HepG2 (cell line): ENCODE results near the gene SMURF1. TPM values are rescaled to one million over a fixed set of nuclear protein-coding genes. Genes with fewer than 3 reads are reported as not detected.

Experiments
- ATAC-seq: fragments of 200-7000 bp; cut with Tn5 transposase; 3 replicates; pipeline ENCODE4 v1.9.1; 2020; ENCODE audit warnings: mild to moderate bottlenecking, moderate library complexity
- BruUV-seq: library from RNA; stranded (reverse); fragments of 400-500 nt; replicated peaks from 2 replicates; lab custom pipeline; 2021; lab: Mats Ljungman, UMichigan
- CTCF ChIA-PET: fragments of 300-600 bp; formaldehyde crosslinking; extraction: SDS; loops from one replicate; lab custom pipeline; 2021; ENCODE audit warnings: low total read pairs, inconsistent platforms, low intra/inter-chr PET ratio; lab: Yijun Ruan, JAX
- POLR2A ChIA-PET: fragments of 350-600 bp; sonication (Branson Sonifier 250); formaldehyde crosslinking; loops from one replicate; lab custom pipeline; 2020; ENCODE audit warnings: antibody characterized with exemption, inconsistent platforms; lab: Yijun Ruan, JAX
- DNase-seq: peaks from one replicate; pipeline ENCODE4 v3.0.0-alpha.2; 2015; ENCODE audit warnings: low spot score
- FAIRE-seq: peaks from 3 replicates; lab custom pipeline; 2011; peaks lifted over from hg19 to GRCh38; lab: Jason Lieb, UNC
- H2AFZ ChIP-seq: one replicate; pipeline ENCODE4 v1.6.1; 2011; ENCODE audit warnings: low read length, inconsistent platforms
- H3K27ac ChIP-seq: fragments of 300-600 bp; 3 replicates; pipeline ENCODE4 v1.8.0; 2011; ENCODE audit warnings: mixed run types, mild to moderate bottlenecking, mixed read lengths, low read length, inconsistent platforms; ENCODE audit not compliant: insufficient read depth; ENCODE audit errors: extremely low read length
- H3K27me3 ChIP-seq, 2 experiments: fragments of 200-600 bp in 1 of 2; 2 replicates in 1 of 2; 3 replicates in 1 of 2; pipeline versions ENCODE4 v1.6.0 to v1.8.0; 2011; ENCODE audit warnings: low read length in 2 of 2, mild to moderate bottlenecking in 2 of 2, moderate library complexity in 2 of 2, inconsistent platforms in 1 of 2; ENCODE audit not compliant: insufficient read depth in 2 of 2, control insufficient read depth in 1 of 2
- H3K36me3 ChIP-seq, 2 experiments: fragments of 200-600 bp in 1 of 2; replicated peaks in 1 of 2; 2 replicates in 1 of 2; 3 replicates in 1 of 2; pipeline versions ENCODE4 v1.5.1 to v1.8.0; 2011; ENCODE audit warnings: low read length in 2 of 2, inconsistent platforms in 1 of 2; ENCODE audit not compliant: insufficient read depth in 2 of 2, control insufficient read depth in 1 of 2
- H3K4me1 ChIP-seq: 2 replicates; pipeline ENCODE4 v1.5.1; 2012; ENCODE audit warnings: low read length, inconsistent platforms; ENCODE audit not compliant: insufficient read depth
- H3K4me2 ChIP-seq: 2 replicates; pipeline ENCODE4 v1.6.0; 2011; ENCODE audit warnings: low read depth, low read length, inconsistent platforms
- H3K4me3 ChIP-seq, 3 experiments: fragments of 200-600 bp in 1 of 3; sonication (generic), shearing (Covaris generic) in 1 of 3; replicated peaks in 1 of 3; 2 replicates each; pipeline ENCODE4 v1.5.1; 2011 to 2016; ENCODE audit warnings: low read length in 3 of 3, inconsistent platforms in 2 of 3, low read depth in 2 of 3, mild to moderate bottlenecking in 2 of 3, control low read depth in 1 of 3, mixed read lengths in 1 of 3; ENCODE audit not compliant: insufficient read depth in 1 of 3
- H3K79me2 ChIP-seq: one replicate; pipeline ENCODE4 v1.6.1; 2011; ENCODE audit warnings: low read length, inconsistent platforms; ENCODE audit not compliant: insufficient read depth
- H3K9ac ChIP-seq: 2 replicates; pipeline ENCODE4 v1.6.0; 2011; ENCODE audit warnings: mild to moderate bottlenecking, low read depth, low read length, inconsistent platforms; ENCODE audit not compliant: insufficient read depth
- H3K9me3 ChIP-seq: 2 replicates; pipeline ENCODE4 v1.5.1; 2012; ENCODE audit warnings: mild to moderate bottlenecking, low read length
- H4K20me1 ChIP-seq: 2 replicates; pipeline ENCODE4 v1.6.0; 2011; ENCODE audit warnings: inconsistent platforms, mild to moderate bottlenecking, low read length, moderate library complexity; ENCODE audit not compliant: insufficient read depth
- GPN1 ChIP-seq: sonication (generic); formaldehyde crosslinking; IDR thresholded peaks from 2 replicates; pipeline ENCODE4 v1.5.1; 2020; ENCODE audit warnings: missing genetic modification reagents, borderline replicate concordance
- ISX ChIP-seq: sonication (generic); formaldehyde crosslinking; conservative IDR thresholded peaks from 2 replicates; pipeline ENCODE4 v1.5.0; 2020; ENCODE audit warnings: missing genetic modification reagents
- KDM3A ChIP-seq: IDR thresholded peaks from 2 replicates; pipeline ENCODE4 v1.6.1; 2018; ENCODE audit warnings: low read depth, missing compliant biosample characterization
- MYNN ChIP-seq: sonication (generic); formaldehyde crosslinking; IDR thresholded peaks from 2 replicates; pipeline ENCODE4 v1.4.0; 2020; ENCODE audit warnings: mild to moderate bottlenecking, low read depth, missing genetic modification reagents
- RXRA ChIP-seq: sonication (generic); formaldehyde crosslinking; IDR thresholded peaks from 2 replicates; pipeline ENCODE4 v1.5.1; 2020; ENCODE audit warnings: missing genetic modification reagents
- SAP130 ChIP-seq: IDR thresholded peaks from 2 replicates; pipeline ENCODE4 v1.6.1; 2016; ENCODE audit warnings: low read depth
- SP4 ChIP-seq: sonication (generic); formaldehyde crosslinking; IDR thresholded peaks from 2 replicates; pipeline ENCODE4 v1.8.1; 2023; ENCODE audit warnings: mild to moderate bottlenecking, missing genetic modification reagents
- SPEN ChIP-seq: sonication (generic); formaldehyde crosslinking; IDR thresholded peaks from 2 replicates; pipeline ENCODE4 v1.5.1; 2020; ENCODE audit warnings: low read depth, mild to moderate bottlenecking, missing genetic modification reagents
- ZNF598 ChIP-seq: sonication (generic); formaldehyde crosslinking; IDR thresholded peaks from 2 replicates; pipeline ENCODE4 v1.5.1; 2020; ENCODE audit warnings: mild to moderate bottlenecking, missing genetic modification reagents, borderline replicate concordance
- ZNF768 ChIP-seq: sonication (generic); formaldehyde crosslinking; IDR thresholded peaks from 2 replicates; pipeline ENCODE4 v1.4.0; 2020; ENCODE audit warnings: missing genetic modification reagents
- ZSCAN12 ChIP-seq: sonication (generic); formaldehyde crosslinking; IDR thresholded peaks from 2 replicates; pipeline ENCODE4 v1.9.0; 2021; ENCODE audit warnings: mild to moderate bottlenecking, missing genetic modification reagents
- WGBS: methylation state at CpG from one replicate; pipeline ENCODE4 v1.1.6; 2017; ENCODE audit warnings: low lambda C conversion rate; 5-methylcytosine and 5-hydroxymethylcytosine counted together
- in situ Hi-C: cut with HindIII; loops from 2 replicates; pipeline ENCODE4 v1.10.0; 2017; ENCODE audit warnings: low pct_unique_long_range_greater_than_20kb; ENCODE audit not compliant: extremely low pct_ligation_motif_present
- intact Hi-C: fragments of 100-400 bp; cut with micrococcal nuclease; formaldehyde crosslinking; loops from one replicate; pipeline ENCODE4 v1.10.0; 2022; ENCODE audit not compliant: unreplicated experiment
- polyA plus RNA-seq, 8 experiments: library from polyadenylated mRNA; depleted of rRNA in 3 of 8; stranded (reverse) in 7 of 8; unstranded in 1 of 8; fragments of >200 nt; fragmentation: Illumina TruSeq in 4 of 8; extraction: Trizol in 4 of 8; gene quantifications; 2 replicates each; pipeline versions ENCODE4 v1.2.1 to v1.2.3, GENCODE V29; 2011 to 2016; ENCODE audit warnings: low read depth in 4 of 8, missing spikeins in 1 of 8, mixed read lengths in 1 of 8; ENCODE audit not compliant: insufficient read depth in 1 of 8
- total RNA-seq, 5 experiments: library from RNA; depleted of rRNA; stranded (reverse); fragments of >200 nt; fragmentation: Illumina TruSeq; extraction: Trizol; gene quantifications; 2 replicates each; pipeline ENCODE4 v1.2.3, GENCODE V29; 2016; ENCODE audit warnings: low read depth in 1 of 5
- TF ChIP-seq, protein P1 (sequence below), 2 experiments: sonication (generic) in 1 of 2; formaldehyde crosslinking in 1 of 2; IDR thresholded peaks; 2 replicates each; pipeline versions ENCODE4 v1.4.0 to v1.6.1; 2016 to 2020; ENCODE audit warnings: borderline replicate concordance in 1 of 2, low read depth in 1 of 2, mild to moderate bottlenecking in 1 of 2, missing genetic modification reagents in 1 of 2
- TF ChIP-seq, protein P2 (sequence below): sonication (generic); formaldehyde crosslinking; IDR thresholded peaks from 2 replicates; pipeline ENCODE4 v1.4.0; 2020; ENCODE audit warnings: missing genetic modification reagents, mild to moderate bottlenecking, borderline replicate concordance
- TF ChIP-seq, protein P3 (sequence below): sonication (generic); formaldehyde crosslinking; IDR thresholded peaks from 2 replicates; pipeline ENCODE4 v1.8.0; 2022; ENCODE audit warnings: missing genetic modification reagents, mild to moderate bottlenecking, inconsistent platforms, borderline replicate concordance

The SMURF1 gene
- total and polyA plus RNA-seq, 2 of the 13 experiments (the other 11 are each of a cell fraction or from before 2014, with no cell fraction given), result 8.3 to 11.1 TPM

GRCh38 chr7:99146979-99147378 lies 3.1 kb upstream of the SMURF1 start (continued):
- TF ChIP-seq GPN1 (CRISPR knock-in tag) (no peak), ISX (CRISPR knock-in tag) (no peak)

GRCh38 chr7:99143521-99143852 lies 421 bp downstream of the SMURF1 start:
- FAIRE-seq, result no peak
- H3K79me2 ChIP-seq, result peaks cover 30% of the 10 kb centered on the region
- in situ Hi-C loops (loop anchor here (5.0 kb wide), 2 partner anchors 46 to 101 kb away; no protein-coding TSS in a partner anchor), intact Hi-C loops (loop anchor here (5.0 kb wide), 4 partner anchors 46 to 169 kb away; no protein-coding TSS in a partner anchor)
- peaks cover 3% of the 10 kb centered on the region; the same call in 1 of the 2 replicates for H4K20me1 ChIP-seq
- H3K36me3 ChIP-seq, result no peaks in the 10 kb centered on the region
- H3K4me3 ChIP-seq, result peak overlapping the region; percentile 63 to 97 (median 89); a peak in 5 of 6 replicates
- H3K4me1 ChIP-seq, result peaks cover 43% of the 10 kb centered on the region
- ATAC-seq, result peak; percentile 44
- peak overlapping the region; percentile 86 for H3K27ac ChIP-seq
- 4% methylated on average over 6 of the region's 46 CpGs for WGBS
- no TSS peak for BruUV-seq
- H3K27me3 ChIP-seq, result no peaks in the 10 kb centered on the region; a peak in 1 of 5 replicates
- H2AFZ ChIP-seq, result no peak overlapping the region
- no peaks in the 10 kb centered on the region for H3K9me3 ChIP-seq
- ChIA-PET CTCF (no interaction called here), POLR2A (interaction anchor here (0.8 to 2.2 kb wide), 8 partner anchors 19 to 74 kb away, joined by 3 to 18 read pairs (median 6); no protein-coding TSS in a partner anchor)
- peak overlapping the region; percentile 45 for H3K4me2 ChIP-seq
- H3K9ac ChIP-seq, result peak overlapping the region; percentile 86
- no peak for DNase-seq
- TF ChIP-seq, protein P1, sequence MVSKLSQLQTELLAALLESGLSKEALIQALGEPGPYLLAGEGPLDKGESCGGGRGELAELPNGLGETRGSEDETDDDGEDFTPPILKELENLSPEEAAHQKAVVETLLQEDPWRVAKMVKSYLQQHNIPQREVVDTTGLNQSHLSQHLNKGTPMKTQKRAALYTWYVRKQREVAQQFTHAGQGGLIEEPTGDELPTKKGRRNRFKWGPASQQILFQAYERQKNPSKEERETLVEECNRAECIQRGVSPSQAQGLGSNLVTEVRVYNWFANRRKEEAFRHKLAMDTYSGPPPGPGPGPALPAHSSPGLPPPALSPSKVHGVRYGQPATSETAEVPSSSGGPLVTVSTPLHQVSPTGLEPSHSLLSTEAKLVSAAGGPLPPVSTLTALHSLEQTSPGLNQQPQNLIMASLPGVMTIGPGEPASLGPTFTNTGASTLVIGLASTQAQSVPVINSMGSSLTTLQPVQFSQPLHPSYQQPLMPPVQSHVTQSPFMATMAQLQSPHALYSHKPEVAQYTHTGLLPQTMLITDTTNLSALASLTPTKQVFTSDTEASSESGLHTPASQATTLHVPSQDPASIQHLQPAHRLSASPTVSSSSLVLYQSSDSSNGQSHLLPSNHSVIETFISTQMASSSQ (IDR thresholded peaks at IDR 0.05; ENCODE audit: low read depth), result no peak
- TF ChIP-seq, protein P1 (CRISPR knock-in tag; IDR thresholded peaks at IDR 0.05; ENCODE audit: borderline replicate concordance), result 0 out of 2 replicates have a peak, but pooled peaks have one; percentile 24
- TF ChIP-seq ZNF768 (CRISPR knock-in tag), result no peak
- TF ChIP-seq KDM3A, result no peak
- 0 out of 2 replicates have a peak, but pooled peaks have one; percentile 8 for TF ChIP-seq RXRA (CRISPR knock-in tag)
- no peak for TF ChIP-seq MYNN (CRISPR knock-in tag)
- peak; percentile 44; the same call in 1 of the 2 replicates for TF ChIP-seq SAP130 (CRISPR knock-in tag)
- no peak for TF ChIP-seq ZNF598
- no peak for TF ChIP-seq ZSCAN12 (CRISPR knock-in tag)
- TF ChIP-seq SPEN (CRISPR knock-in tag), result 0 out of 2 replicates have a peak, but pooled peaks have one; percentile 9
- TF ChIP-seq, protein P2, sequence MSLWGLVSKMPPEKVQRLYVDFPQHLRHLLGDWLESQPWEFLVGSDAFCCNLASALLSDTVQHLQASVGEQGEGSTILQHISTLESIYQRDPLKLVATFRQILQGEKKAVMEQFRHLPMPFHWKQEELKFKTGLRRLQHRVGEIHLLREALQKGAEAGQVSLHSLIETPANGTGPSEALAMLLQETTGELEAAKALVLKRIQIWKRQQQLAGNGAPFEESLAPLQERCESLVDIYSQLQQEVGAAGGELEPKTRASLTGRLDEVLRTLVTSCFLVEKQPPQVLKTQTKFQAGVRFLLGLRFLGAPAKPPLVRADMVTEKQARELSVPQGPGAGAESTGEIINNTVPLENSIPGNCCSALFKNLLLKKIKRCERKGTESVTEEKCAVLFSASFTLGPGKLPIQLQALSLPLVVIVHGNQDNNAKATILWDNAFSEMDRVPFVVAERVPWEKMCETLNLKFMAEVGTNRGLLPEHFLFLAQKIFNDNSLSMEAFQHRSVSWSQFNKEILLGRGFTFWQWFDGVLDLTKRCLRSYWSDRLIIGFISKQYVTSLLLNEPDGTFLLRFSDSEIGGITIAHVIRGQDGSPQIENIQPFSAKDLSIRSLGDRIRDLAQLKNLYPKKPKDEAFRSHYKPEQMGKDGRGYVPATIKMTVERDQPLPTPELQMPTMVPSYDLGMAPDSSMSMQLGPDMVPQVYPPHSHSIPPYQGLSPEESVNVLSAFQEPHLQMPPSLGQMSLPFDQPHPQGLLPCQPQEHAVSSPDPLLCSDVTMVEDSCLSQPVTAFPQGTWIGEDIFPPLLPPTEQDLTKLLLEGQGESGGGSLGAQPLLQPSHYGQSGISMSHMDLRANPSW (CRISPR knock-in tag), result no peak
- peak; percentile 14 for TF ChIP-seq SP4 (CRISPR knock-in tag)
- TF ChIP-seq, protein P3, sequence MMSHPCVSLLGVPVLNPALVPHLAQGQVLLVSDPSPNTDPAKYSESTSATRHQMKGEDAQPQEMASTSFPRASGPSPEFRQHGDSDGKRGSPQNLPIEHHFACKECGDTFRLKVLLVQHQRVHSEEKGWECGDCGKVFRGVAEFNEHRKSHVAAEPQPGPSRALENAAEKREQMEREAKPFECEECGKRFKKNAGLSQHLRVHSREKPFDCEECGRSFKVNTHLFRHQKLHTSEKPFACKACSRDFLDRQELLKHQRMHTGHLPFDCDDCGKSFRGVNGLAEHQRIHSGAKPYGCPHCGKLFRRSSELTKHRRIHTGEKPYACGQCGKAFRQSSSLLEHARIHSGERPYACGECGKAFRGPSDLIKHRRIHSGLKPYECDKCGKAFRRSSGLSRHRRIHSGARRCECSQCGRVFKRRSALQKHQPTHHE, result no peak
